Right lobe of liver (tissue), 6 donors: ENCODE data around the gene SLC9A8. TPM values are rescaled to one million over a fixed set of nuclear protein-coding genes. Genes with fewer than 3 reads are reported as not detected.

ENCODE experiments used
- ATAC-seq, 4 donors: fragments of 200-7000 bp; cut with Tn5 transposase; one replicate each; pipeline ENCODE4 v1.9.1; 2020; ENCODE audit warnings: mild to moderate bottlenecking in 4 of 4, moderate library complexity in 4 of 4
- DNase-seq, 3 donors: peaks; one replicate each; pipeline ENCODE4 v3.0.0-alpha.2; 2020
- H3K27ac ChIP-seq, 3 donors: fragments of 200-600 bp; one replicate each; pipeline ENCODE4 v1.8.0; 2022
- H3K27me3 ChIP-seq, 2 donors: fragments of 200-600 bp; one replicate each; pipeline ENCODE4 v1.8.0; 2022
- H3K36me3 ChIP-seq, 4 donors: fragments of 200-600 bp; sonication (generic) in 1 of 4; one replicate each; pipeline versions ENCODE4 v1.5.1 to v1.8.0; 2017 to 2022; ENCODE audit warnings: control low read depth in 1 of 4
- H3K4me1 ChIP-seq, 4 donors: fragments of 200-600 bp; sonication (generic) in 1 of 4; one replicate each; pipeline versions ENCODE4 v1.5.1 to v1.8.0; 2017 to 2022; ENCODE audit warnings: control low read depth in 1 of 4
- H3K4me3 ChIP-seq, 3 donors: fragments of 200-600 bp; one replicate each; pipeline ENCODE4 v1.8.0; 2022
- H3K9me3 ChIP-seq, 4 donors: fragments of 200-600 bp; sonication (generic) in 1 of 4; one replicate each; pipeline versions ENCODE4 v1.5.1 to v1.8.0; 2017 to 2022; ENCODE audit warnings: control low read depth in 1 of 4
- CTCF ChIP-seq, 4 donors: fragments of 200-600 bp in 3 of 4; fragments of 450-650 bp in 1 of 4; IDR thresholded peaks; one replicate each; pipeline versions ENCODE4 v1.5.1 to v1.8.0; 2016 to 2022; ENCODE audit warnings: antibody characterized with exemption in 4 of 4, mild to moderate bottlenecking in 2 of 4
- POLR2A ChIP-seq: fragments of 450-650 bp; IDR thresholded peaks from one replicate; pipeline ENCODE4 v1.6.1; 2017; ENCODE audit warnings: antibody characterized with exemption, mild to moderate bottlenecking
- WGBS: methylation state at CpG from one replicate; pipeline ENCODE4 v1.1.6; 2018; ENCODE audit warnings: low coverage, low lambda C conversion rate; ENCODE audit not compliant: insufficient coverage; ENCODE audit errors: missing lambda C conversion rate; 5-methylcytosine and 5-hydroxymethylcytosine counted together
- intact Hi-C, 2 donors: fragments of 100-400 bp; cut with DNase I; formaldehyde crosslinking; loops; one replicate each; pipeline versions ENCODE4 v1.11.2 to v1.14.1; 2022
- total RNA-seq, 6 experiments: library from RNA; depleted of rRNA in 2 of 6; stranded (reverse); fragments of >200 nt in 2 of 6; fragmentation: NEBNext Ultra II Directional in 3 of 6; extraction: Animal tissue kit (Norgen Biotek cat#: 25700) in 3 of 6; gene quantifications; one replicate each; pipeline versions ENCODE4 v1.1.0 to v1.2.4, GENCODE V29; 2016 to 2023
- donor health status: DM: no; HTN: yes; CAD: no.
- donor health status: DM: no; HTN: no; CAD: no.
- donor health status: DM: no; HTN: no; CAD: no.
- donor health status: DM: no; HTN: yes; CAD: no.
- donor health status: DM: no; HTN: yes; CAD: no.

Gene SLC9A8
- total RNA-seq, 6 experiments from 2014 or later: 6.8 to 10.6 (median 9.6) TPM

- Histone ChIP-seq H3K4me1 (no peaks in the 10 kb centered on the region), H3K36me3 (no peaks in the 10 kb centered on the region), H3K27me3 (no peaks in the 10 kb centered on the region), H3K4me3 (no peak overlapping the region), H3K27ac (no peak overlapping the region), H3K9me3 (no peaks in the 10 kb centered on the region)
- intact Hi-C loops: no loop called here
- ATAC-seq (no peak), DNase-seq (no peak)
- TF ChIP-seq CTCF (IDR thresholded peaks at IDR 0.05) (no peak), POLR2A (no peak)
- WGBS: 39% methylated on average over 2 of the region's 2 CpGs
Observed at GRCh38 chr20:49784291-49784690, 28.3 kb upstream of the SLC9A8 start.

- TF ChIP-seq POLR2A: no peak
- TF ChIP-seq CTCF (IDR thresholded peaks at IDR 0.05): no peak
- Histone ChIP-seq H3K27ac (no peak overlapping the region), H3K36me3 (no peaks in the 10 kb centered on the region), H3K4me3 (no peak overlapping the region), H3K27me3 (no peaks in the 10 kb centered on the region), H3K4me1 (no peaks in the 10 kb centered on the region), H3K9me3 (no peaks in the 10 kb centered on the region)
- 87% methylated on average over 12 of the region's 15 CpGs for WGBS
- ATAC-seq (no peak), DNase-seq (no peak)
- intact Hi-C loops: no loop called here
Observed at GRCh38 chr20:49785149-49785851, 27.3 kb upstream of the SLC9A8 start.

GRCh38 chr20:49785852-49786175 is 26.8 kb upstream of the SLC9A8 start:
- peak; percentile 46 to 64 (median 51) for ATAC-seq
- Histone ChIP-seq H3K27me3 (no peaks in the 10 kb centered on the region), H3K36me3 (no peaks in the 10 kb centered on the region), H3K4me1 (no peaks in the 10 kb centered on the region), H3K27ac (peak overlapping the region in 1 of 3 donors; percentile 28), H3K4me3 (no peak overlapping the region), H3K9me3 (no peaks in the 10 kb centered on the region)
- intact Hi-C loops: no loop called here
- TF ChIP-seq POLR2A (no peak), CTCF (IDR thresholded peaks at IDR 0.05) (no peak)
- WGBS: 55% methylated on average over 2 of the region's 4 CpGs
- no peak for DNase-seq

DNA sequence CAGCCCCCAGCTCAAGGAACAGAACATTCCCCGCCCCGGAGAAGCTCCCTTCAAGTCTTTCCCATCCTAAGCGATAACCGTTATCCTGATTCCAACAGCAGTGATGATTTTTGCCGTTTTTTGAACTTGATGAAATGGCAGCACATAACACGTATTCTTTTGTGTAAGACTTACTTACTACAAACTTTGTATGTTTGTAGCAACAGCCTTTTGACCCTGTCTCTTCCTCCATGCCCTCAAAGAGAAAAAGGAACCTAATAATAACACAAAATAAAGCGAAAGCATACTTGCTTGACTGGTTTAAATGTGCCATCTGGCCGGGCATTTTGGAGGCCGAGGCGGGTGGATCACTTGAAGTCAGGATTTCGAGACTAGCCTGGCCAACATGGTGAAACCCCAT is 26.4 kb upstream of the SLC9A8 start:
- Histone ChIP-seq H3K27me3 (no peaks in the 10 kb centered on the region), H3K4me1 (no peaks in the 10 kb centered on the region), H3K36me3 (no peaks in the 10 kb centered on the region), H3K27ac (peak overlapping the region in 1 of 3 donors; percentile 28), H3K4me3 (no peak overlapping the region), H3K9me3 (no peaks in the 10 kb centered on the region)
- TF ChIP-seq POLR2A (no peak), CTCF (IDR thresholded peaks at IDR 0.05) (no peak)
- intact Hi-C loops: no loop called here
- ATAC-seq (no peak), DNase-seq (no peak)
- whole genome bisulfite sequencing: 86% methylated on average over 8 of the region's 11 CpGs
